Caco-2 (cell line): ENCODE data around the gene RPH3AL. TPM values are rescaled to one million over a fixed set of nuclear protein-coding genes. Genes with fewer than 3 reads are reported as not detected.
"Not testable (repeated sequence)": the region's sequence is repeated elsewhere in the genome, so short reads cannot be mapped to it uniquely, and the experiment has no call there.

Source experiments
- BruUV-seq: library from RNA; stranded (reverse); fragments of 400-500 nt; replicated peaks from 2 replicates; lab custom pipeline; 2021; lab: Mats Ljungman, UMichigan
- CTCF ChIA-PET: fragments of 300-600 bp; sonication (Branson Sonifier 250); formaldehyde crosslinking; loops from one replicate; lab custom pipeline; 2022; ENCODE audit warnings: antibody characterized with exemption; lab: Charles Lee
- POLR2A ChIA-PET: fragments of 300-600 bp; sonication (Branson Sonifier 250); formaldehyde crosslinking; loops from one replicate; lab custom pipeline; 2022; ENCODE audit warnings: antibody characterized with exemption; lab: Charles Lee
- DNase-seq, 2 experiments: peaks; one replicate each; pipeline versions ENCODE4 v3.0.0 to v3.0.0-alpha.2; 2020 to 2022
- H3K27me3 ChIP-seq: replicated peaks from 2 replicates; pipeline ENCODE4 v1.6.0; 2011; ENCODE audit warnings: low read length; ENCODE audit not compliant: control insufficient read depth, insufficient read depth
- H3K36me3 ChIP-seq: 2 replicates; pipeline ENCODE4 v1.5.1; 2011; ENCODE audit warnings: low read length; ENCODE audit not compliant: control insufficient read depth, insufficient read depth
- H3K4me1 ChIP-seq: fragments of 250-450 bp; sonication (Bioruptor Pico); 2 replicates; pipeline ENCODE4 v1.5.1; 2020; ENCODE audit warnings: mild to moderate bottlenecking
- H3K4me3 ChIP-seq: 2 replicates; pipeline ENCODE4 v1.5.1; 2011; ENCODE audit warnings: low read depth, mild to moderate bottlenecking, control low read depth, low read length
- H3K9me3 ChIP-seq: fragments of 250-450 bp; sonication (Bioruptor Pico); 2 replicates; pipeline ENCODE4 v1.5.1; 2020; ENCODE audit warnings: mild to moderate bottlenecking, moderate library complexity
- H3K27ac Mint-ChIP-seq: one replicate; pipeline ENCODE4 v1.8.0; 2022; ENCODE audit warnings: mixed read lengths; ENCODE audit not compliant: unreplicated experiment
- H3K27me3 Mint-ChIP-seq: one replicate; pipeline ENCODE4 v1.8.0; 2022; ENCODE audit warnings: mixed read lengths; ENCODE audit not compliant: insufficient read depth, unreplicated experiment
- H3K36me3 Mint-ChIP-seq: one replicate; pipeline ENCODE4 v1.8.0; 2022; ENCODE audit warnings: mild to moderate bottlenecking, mixed read lengths; ENCODE audit not compliant: insufficient read depth, unreplicated experiment
- H3K4me1 Mint-ChIP-seq: one replicate; pipeline ENCODE4 v1.8.0; 2022; ENCODE audit warnings: low read depth, mixed read lengths; ENCODE audit not compliant: unreplicated experiment
- H3K4me3 Mint-ChIP-seq: one replicate; pipeline ENCODE4 v1.8.0; 2022; ENCODE audit warnings: mild to moderate bottlenecking, moderate library complexity, mixed read lengths; ENCODE audit not compliant: unreplicated experiment
- H3K9me3 Mint-ChIP-seq: one replicate; pipeline ENCODE4 v1.8.0; 2022; ENCODE audit warnings: mixed read lengths; ENCODE audit not compliant: unreplicated experiment
- CTCF ChIP-seq, 2 experiments: fragments of 200-600 bp in 1 of 2; IDR thresholded peaks; 1 replicate in 1 of 2; 2 replicates in 1 of 2; pipeline versions ENCODE4 v1.5.1 to v1.8.0; 2011 to 2022; ENCODE audit warnings: antibody characterized with exemption in 1 of 2, control low read depth in 1 of 2, inconsistent platforms in 1 of 2, low read depth in 1 of 2, low read length in 1 of 2, mild to moderate bottlenecking in 1 of 2, moderate library complexity in 1 of 2; ENCODE audit not compliant: insufficient read depth in 1 of 2, severe bottlenecking in 1 of 2, unreplicated experiment in 1 of 2
- intact Hi-C: fragments of 100-400 bp; cut with micrococcal nuclease; formaldehyde crosslinking; loops from one replicate; pipeline ENCODE4 v1.10.0; 2022; ENCODE audit not compliant: unreplicated experiment
- total RNA-seq: library from RNA; stranded (reverse); gene quantifications from 2 replicates; pipeline ENCODE4 v1.2.3, GENCODE V29; 2022

RPH3AL gene
- total RNA-seq, 1 experiment from 2014 or later, result 36.0 TPM

GRCh38 chr17:170130-170670, 182.4 kb downstream of the RPH3AL start:
- POLR2A ChIA-PET, result no interaction called here
- H3K36me3 Mint-ChIP-seq, result no peaks in the 10 kb centered on the region

GRCh38 chr17:168614-169013, 184.0 kb downstream of the RPH3AL start:
- H3K36me3 ChIP-seq, H3K4me3 ChIP-seq, DNase-seq, POLR2A ChIA-PET, H3K4me1 ChIP-seq, BruUV-seq, H3K36me3 Mint-ChIP-seq, H3K27me3 ChIP-seq, H3K27ac Mint-ChIP-seq, H3K9me3 Mint-ChIP-seq, intact Hi-C loops, H3K9me3 ChIP-seq, CTCF ChIA-PET, H3K4me3 Mint-ChIP-seq, H3K4me1 Mint-ChIP-seq, H3K27me3 Mint-ChIP-seq: not testable (repeated sequence)

More at GRCh38 chr17:170130-170670, 182.4 kb downstream of the RPH3AL start:
- BruUV-seq, result no TSS peak
- Mint-ChIP-seq H3K4me3 (no peak overlapping the region), H3K4me1 (no peaks in the 10 kb centered on the region), H3K27me3 (peaks cover 2% of the 10 kb centered on the region), H3K27ac (no peak overlapping the region), H3K9me3 (no peaks in the 10 kb centered on the region)
- Histone ChIP-seq H3K27me3 (no peaks in the 10 kb centered on the region), H3K4me3 (no peak overlapping the region), H3K4me1 (no peaks in the 10 kb centered on the region), H3K36me3 (no peaks in the 10 kb centered on the region), H3K9me3 (no peaks in the 10 kb centered on the region)
- DNase-seq, result no peak
- intact Hi-C loops, result no loop called here
- CTCF ChIA-PET, result no interaction called here
- no peak for TF ChIP-seq CTCF (IDR thresholded peaks at IDR 0.05; ENCODE audit: insufficient read depth in 1 of 2, low read depth in 1 of 2, low read length in 1 of 2, severe bottlenecking in 1 of 2, unreplicated experiment in 1 of 2)

DNA sequence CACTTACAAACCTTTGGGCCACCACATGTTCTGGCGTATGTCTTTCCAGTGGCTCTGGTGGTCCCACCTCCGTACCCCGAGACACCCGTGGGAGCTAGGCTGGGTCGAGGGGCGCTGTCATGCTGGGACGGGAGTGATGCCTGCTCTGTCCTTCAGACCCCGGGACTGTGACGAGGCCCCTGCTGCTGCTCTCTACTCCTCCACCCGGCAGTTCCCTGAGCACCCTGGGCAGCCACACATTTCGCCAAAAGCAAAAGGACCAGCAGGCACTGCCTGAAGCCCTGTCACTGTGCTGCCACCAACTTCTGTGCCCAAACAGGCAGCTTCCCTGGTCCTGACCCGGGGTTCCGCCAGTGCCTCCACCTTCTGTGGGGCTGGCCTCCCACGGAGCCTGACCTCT, 186.7 kb downstream of the RPH3AL start:
- no peaks in the 10 kb centered on the region for H3K36me3 Mint-ChIP-seq
- CTCF ChIA-PET, result no interaction called here
- H3K27me3 ChIP-seq, result no peaks in the 10 kb centered on the region
- no peak overlapping the region for H3K4me3 Mint-ChIP-seq
- TF ChIP-seq CTCF (IDR thresholded peaks at IDR 0.05; ENCODE audit: insufficient read depth in 1 of 2, low read depth in 1 of 2, low read length in 1 of 2, severe bottlenecking in 1 of 2, unreplicated experiment in 1 of 2), result no peak
- no peaks in the 10 kb centered on the region for H3K9me3 ChIP-seq
- H3K4me1 ChIP-seq, result no peaks in the 10 kb centered on the region
- BruUV-seq, result no TSS peak
- peaks cover 8% of the 10 kb centered on the region for H3K27me3 Mint-ChIP-seq
- no peak for DNase-seq
- POLR2A ChIA-PET, result interaction anchor here (0.6 kb wide), 1 partner anchor 15 kb away, joined by 3 read pairs; no protein-coding TSS in a partner anchor
- H3K36me3 ChIP-seq, result no peaks in the 10 kb centered on the region
- H3K4me1 Mint-ChIP-seq, result no peaks in the 10 kb centered on the region
- H3K27ac Mint-ChIP-seq, result no peak overlapping the region
- no peak overlapping the region for H3K4me3 ChIP-seq
- no peaks in the 10 kb centered on the region for H3K9me3 Mint-ChIP-seq
- intact Hi-C loops, result no loop called here
